Anterior cingulate cortex (tissue), 58 donors: ENCODE results near the gene TAOK2.

Source experiments
- DNase-seq, 58 donors: peaks; one replicate each; lab custom pipeline; 2025; lab: John Stamatoyannopoulos, UW

Gene TAOK2

GRCh38 chr16:29962344-29962994, 11.2 kb upstream of the TAOK2 start:
- DNase-seq = peak in 10 of 58 donors; percentile 5 to 55 (median 32)

- DNase-seq = no peak
Observed at GRCh38 chr16:29963021-29963743, 10.5 kb upstream of the TAOK2 start.

GRCh38 chr16:29968205-29968604, 5.5 kb upstream of the TAOK2 start:
- no peak for DNase-seq

- DNase-seq = no peak
Observed at GRCh38 chr16:29971304-29971703, 2.4 kb upstream of the TAOK2 start.

GRCh38 chr16:29972500-29972899, 1.2 kb upstream of the TAOK2 start:
- DNase-seq = no peak

- no peak for DNase-seq
Observed at GRCh38 chr16:29972992-29973383, 680 bp upstream of the TAOK2 start.

GRCh38 chr16:29974291-29975133, 844 bp downstream of the TAOK2 start:
- DNase-seq = peak in 3 of 58 donors; percentile 3 to 31 (median 17)

- no peak for DNase-seq
Observed at GRCh38 chr16:29975134-29975538, 1.5 kb downstream of the TAOK2 start.

- DNase-seq = no peak
Observed at GRCh38 chr16:29975811-29976511, 2.3 kb downstream of the TAOK2 start.

- no peak for DNase-seq
Observed at GRCh38 chr16:29977063-29977825, 3.6 kb downstream of the TAOK2 start.

- DNase-seq = no peak
Observed at GRCh38 chr16:29978081-29978480, 4.4 kb downstream of the TAOK2 start.

- DNase-seq = no peak
Observed at GRCh38 chr16:29978564-29979270, 5.0 kb downstream of the TAOK2 start.

- DNase-seq = no peak
Observed at GRCh38 chr16:29982560-29983419, 9.1 kb downstream of the TAOK2 start.

- no peak for DNase-seq
Observed at GRCh38 chr16:29983420-29984136, 9.9 kb downstream of the TAOK2 start.

- DNase-seq = no peak
Observed at GRCh38 chr16:29984137-29984763, 10.6 kb downstream of the TAOK2 start.

GRCh38 chr16:29984764-29985147, 11.1 kb downstream of the TAOK2 start:
- no peak for DNase-seq

- no peak for DNase-seq
Observed at GRCh38 chr16:29985271-29985811, 11.7 kb downstream of the TAOK2 start.
